Ascending aorta (tissue), 2 donors: ENCODE data around the gene SAYSD1. TPM values are rescaled to one million over a fixed set of nuclear protein-coding genes. Genes with fewer than 3 reads are reported as not detected.

Experiments used
- DNase-seq, 2 donors: peaks; one replicate each; pipeline ENCODE4 v3.0.0-alpha.2; 2019; ENCODE audit warnings: low spot score in 2 of 2
- H3K27ac ChIP-seq, 2 donors: fragments of 200-600 bp; sonication (generic); one replicate each; pipeline ENCODE4 v1.5.1; 2016 to 2017; ENCODE audit warnings: mild to moderate bottlenecking in 1 of 2
- H3K27me3 ChIP-seq: fragments of 200-600 bp; sonication (generic); one replicate; pipeline ENCODE4 v1.5.1; 2017
- H3K36me3 ChIP-seq, 2 donors: fragments of 200-600 bp; sonication (generic); one replicate each; pipeline ENCODE4 v1.5.1; 2016
- H3K4me1 ChIP-seq, 2 donors: fragments of 200-600 bp; sonication (generic); one replicate each; pipeline ENCODE4 v1.5.1; 2016 to 2017; ENCODE audit warnings: mild to moderate bottlenecking in 1 of 2
- H3K4me3 ChIP-seq, 2 donors: fragments of 200-600 bp; sonication (generic); one replicate each; pipeline ENCODE4 v1.5.1; 2016 to 2017; ENCODE audit warnings: mild to moderate bottlenecking in 1 of 2
- H3K9me3 ChIP-seq, 2 donors: fragments of 200-600 bp; sonication (generic); one replicate each; pipeline ENCODE4 v1.5.1; 2016
- CTCF ChIP-seq, 3 experiments: fragments of 200-600 bp in 2 of 3; fragments of 450-650 bp in 1 of 3; sonication (generic) in 2 of 3; IDR thresholded peaks; one replicate each; pipeline ENCODE4 v1.5.1; 2016 to 2019; ENCODE audit warnings: antibody characterized with exemption in 3 of 3, mild to moderate bottlenecking in 1 of 3, moderate library complexity in 1 of 3
- intact Hi-C: fragments of 100-400 bp; cut with DNase I; formaldehyde crosslinking; loops from one replicate; pipeline ENCODE4 v1.15.1; 2023
- total RNA-seq: library from RNA; depleted of rRNA; stranded (reverse); fragments of >200 nt; gene quantifications from one replicate; pipeline ENCODE4 v1.1.0, GENCODE V29; 2016

The SAYSD1 gene
- total RNA-seq, 1 donor from 2014 or later = 2.1 TPM

GRCh38 chr6:39107641-39108040 is 7.3 kb downstream of the SAYSD1 start:
- H3K36me3 ChIP-seq = peaks cover 19 to 27% of the 10 kb centered on the region in 2 donors
- H3K27ac ChIP-seq = no peak overlapping the region
- TF ChIP-seq CTCF (IDR thresholded peaks at IDR 0.05) = no peak
- intact Hi-C loops = no loop called here
- H3K9me3 ChIP-seq = no peaks in the 10 kb centered on the region
- no peak overlapping the region for H3K4me3 ChIP-seq
- no peaks in the 10 kb centered on the region for H3K4me1 ChIP-seq
- H3K27me3 ChIP-seq = no peaks in the 10 kb centered on the region
- no peak for DNase-seq

GRCh38 chr6:39107034-39107433 is 8.0 kb downstream of the SAYSD1 start:
- Histone ChIP-seq H3K27ac (no peak overlapping the region), H3K9me3 (no peaks in the 10 kb centered on the region), H3K4me1 (no peaks in the 10 kb centered on the region), H3K4me3 (no peak overlapping the region), H3K27me3 (no peaks in the 10 kb centered on the region), H3K36me3 (peaks cover 19 to 27% of the 10 kb centered on the region in 2 donors)
- no peak for TF ChIP-seq CTCF (IDR thresholded peaks at IDR 0.05)
- no peak for DNase-seq
- intact Hi-C loops = no loop called here

- Histone ChIP-seq H3K27me3 (no peaks in the 10 kb centered on the region), H3K9me3 (no peaks in the 10 kb centered on the region), H3K4me3 (no peak overlapping the region), H3K27ac (no peak overlapping the region), H3K4me1 (no peaks in the 10 kb centered on the region), H3K36me3 (peaks cover 17 to 19% of the 10 kb centered on the region in 2 donors)
- TF ChIP-seq CTCF (IDR thresholded peaks at IDR 0.05) = no peak
- no peak for DNase-seq
- intact Hi-C loops = no loop called here
Observed at GRCh38 chr6:39104528-39104927, 10.5 kb downstream of the SAYSD1 start.

- Histone ChIP-seq H3K4me1 (no peaks in the 10 kb centered on the region), H3K27ac (no peak overlapping the region), H3K4me3 (no peak overlapping the region), H3K9me3 (no peaks in the 10 kb centered on the region), H3K27me3 (no peaks in the 10 kb centered on the region), H3K36me3 (peaks cover 9 to 13% of the 10 kb centered on the region in 2 donors)
- DNase-seq = no peak
- intact Hi-C loops = no loop called here
- TF ChIP-seq CTCF (IDR thresholded peaks at IDR 0.05) = no peak
Observed at GRCh38 chr6:39102821-39103136, 12.2 kb downstream of the SAYSD1 start.

- Histone ChIP-seq H3K36me3 (peaks cover 9 to 13% of the 10 kb centered on the region in 2 donors), H3K27me3 (no peaks in the 10 kb centered on the region), H3K9me3 (no peaks in the 10 kb centered on the region), H3K27ac (no peak overlapping the region), H3K4me3 (no peak overlapping the region), H3K4me1 (no peaks in the 10 kb centered on the region)
- DNase-seq = no peak
- intact Hi-C loops = no loop called here
- no peak for TF ChIP-seq CTCF (IDR thresholded peaks at IDR 0.05)
Observed at GRCh38 chr6:39102071-39102820, 12.7 kb downstream of the SAYSD1 start.

GRCh38 chr6:39100358-39100757 is 14.6 kb downstream of the SAYSD1 start:
- Histone ChIP-seq H3K9me3 (no peaks in the 10 kb centered on the region), H3K27ac (no peak overlapping the region), H3K36me3 (peaks cover 5 to 11% of the 10 kb centered on the region in 2 donors), H3K27me3 (no peaks in the 10 kb centered on the region), H3K4me1 (no peaks in the 10 kb centered on the region), H3K4me3 (no peak overlapping the region)
- intact Hi-C loops = no loop called here
- no peak for DNase-seq
- TF ChIP-seq CTCF (IDR thresholded peaks at IDR 0.05) = no peak
